LNCaP clone FGC (cell line): ENCODE results near the gene FLYWCH1.

Experiments used
- DNase-seq: peaks from one replicate; pipeline ENCODE4 v3.0.0-alpha.2; 2011; ENCODE audit warnings: low read depth
- H3K4me3 ChIP-seq: 2 replicates; pipeline ENCODE4 v1.5.1; 2011; ENCODE audit warnings: mild to moderate bottlenecking, low read depth, low read length, control low read depth
- CTCF ChIP-seq: IDR thresholded peaks from 2 replicates; pipeline ENCODE4 v1.5.1; 2012; ENCODE audit warnings: mild to moderate bottlenecking; ENCODE audit not compliant: control insufficient read depth, insufficient read depth; ENCODE audit errors: extremely low read depth

FLYWCH1 gene

GRCh38 chr16:2898831-2899563 is 12.7 kb upstream of the FLYWCH1 start:
- H3K4me3 ChIP-seq, result no peak overlapping the region
- DNase-seq, result no peak
- no peak for TF ChIP-seq CTCF

- no peak overlapping the region for H3K4me3 ChIP-seq
- DNase-seq, result no peak
- no peak for TF ChIP-seq CTCF
These were observed 12.1 kb upstream of the FLYWCH1 start for GRCh38 chr16:2899564-2900072.

GRCh38 chr16:2900526-2901075 is 11.1 kb upstream of the FLYWCH1 start:
- TF ChIP-seq CTCF, result no peak
- no peak overlapping the region for H3K4me3 ChIP-seq
- no peak for DNase-seq

- no peak for TF ChIP-seq CTCF
- no peak for DNase-seq
- H3K4me3 ChIP-seq, result no peak overlapping the region
These were observed 9.2 kb upstream of the FLYWCH1 start for GRCh38 chr16:2902337-2903130.

- DNase-seq, result no peak
- TF ChIP-seq CTCF, result peak; percentile 94
- peak overlapping the region; percentile 93 for H3K4me3 ChIP-seq
These were observed 7.4 kb upstream of the FLYWCH1 start for GRCh38 chr16:2904100-2904921.

GRCh38 chr16:2904922-2905240 is 6.8 kb upstream of the FLYWCH1 start:
- no peak for TF ChIP-seq CTCF
- H3K4me3 ChIP-seq, result peak overlapping the region; percentile 93
- DNase-seq, result no peak
